K562 (cell line): ENCODE data around the gene ATP1A3. TPM values are rescaled to one million over a fixed set of nuclear protein-coding genes. Genes with fewer than 3 reads are reported as not detected.
A peak's percentile ranks its signal among the peaks of the same experiment; 100 is the strongest.

Experiments used
- CEBPG ChIP-seq, 3 experiments: fragments of 200-800 bp in 1 of 3; sonication (Bioruptor generic) in 1 of 3; sonication (generic) in 1 of 3; formaldehyde crosslinking in 1 of 3; IDR thresholded peaks in 2 of 3; conservative IDR thresholded peaks in 1 of 3; 2 replicates each; pipeline versions ENCODE4 v1.6.1 to v1.8.0; 2016 to 2022; ENCODE audit warnings: missing compliant biosample characterization in 2 of 3, missing genetic modification characterization in 2 of 3, mild to moderate bottlenecking in 1 of 3, missing genetic modification reagents in 1 of 3
- CREB1 ChIP-seq, 2 experiments: sonication (generic) in 1 of 2; formaldehyde crosslinking in 1 of 2; IDR thresholded peaks; 2 replicates each; pipeline versions ENCODE4 v1.6.1 to v1.8.0; 2012 to 2022; ENCODE audit warnings: inconsistent platforms in 1 of 2, mild to moderate bottlenecking in 1 of 2, missing genetic modification reagents in 1 of 2, moderate library complexity in 1 of 2
- CSDE1 ChIP-seq, 2 experiments: fragments of 450-650 bp; IDR thresholded peaks; 2 replicates each; pipeline ENCODE4 v1.6.1; 2016; ENCODE audit warnings: mild to moderate bottlenecking in 1 of 2
- DPF2 ChIP-seq: fragments of 450-650 bp; IDR thresholded peaks from 2 replicates; pipeline ENCODE4 v1.6.1; 2016
- HOXB6 ChIP-seq: fragments of 250-450 bp; sonication (Bioruptor Pico); IDR thresholded peaks from 2 replicates; pipeline ENCODE4 v1.5.1; 2022; ENCODE audit warnings: mild to moderate bottlenecking, borderline replicate concordance
- NR2C2 ChIP-seq, 2 experiments: fragments of 200-800 bp in 1 of 2; sonication (Bioruptor generic) in 1 of 2; sonication (generic) in 1 of 2; formaldehyde crosslinking in 1 of 2; IDR thresholded peaks; 2 replicates each; pipeline versions ENCODE4 v1.6.1 to v1.8.0; 2016 to 2022; ENCODE audit warnings: mild to moderate bottlenecking in 1 of 2, missing compliant biosample characterization in 1 of 2, missing genetic modification characterization in 1 of 2, missing genetic modification reagents in 1 of 2
- POLR2AphosphoS5 ChIP-seq: IDR thresholded peaks from 2 replicates; pipeline ENCODE4 v1.6.1; 2011; ENCODE audit warnings: mild to moderate bottlenecking, low read depth, low read length, moderate library complexity; ENCODE audit not compliant: control insufficient read depth, insufficient read depth
- TCF7 ChIP-seq: sonication (generic); IDR thresholded peaks from 2 replicates; pipeline ENCODE4 v1.6.1; 2016; ENCODE audit warnings: antibody characterized with exemption, borderline replicate concordance
- U2AF1 ChIP-seq: fragments of 200-400 bp; formaldehyde crosslinking; optimal IDR thresholded peaks from 2 replicates; pipeline ENCODE3; 2017; ENCODE audit warnings: mild to moderate bottlenecking, low read depth, low read length, moderate library complexity
- XRCC3 ChIP-seq: fragments of 450-650 bp; IDR thresholded peaks from 2 replicates; pipeline ENCODE4 v1.6.1; 2017; ENCODE audit warnings: mild to moderate bottlenecking, moderate library complexity
- ZNF239 ChIP-seq: fragments of 250-450 bp; sonication (Bioruptor Pico); IDR thresholded peaks from 2 replicates; pipeline ENCODE4 v1.4.0; 2020; ENCODE audit warnings: mild to moderate bottlenecking
- ZNF354B ChIP-seq: fragments of 250-450 bp; sonication (Bioruptor Pico); IDR thresholded peaks from 2 replicates; pipeline ENCODE4 v1.4.0; 2020
- polyA plus RNA-seq, 8 experiments: library from polyadenylated mRNA; depleted of rRNA in 4 of 8; stranded (reverse) in 5 of 8; unstranded in 3 of 8; fragments of >200 nt; fragmentation: Nextera tagmentation in 2 of 8; fragmentation: Illumina TruSeq in 1 of 8; extraction: Ambion mirVana in 2 of 8; extraction: Trizol in 1 of 8; gene quantifications; 2 replicates each; pipeline versions ENCODE4 v1.2.1 to v1.2.3, GENCODE V29; 2011 to 2014; ENCODE audit warnings: inconsistent platforms in 1 of 8, missing spikeins in 1 of 8
- total RNA-seq, 7 experiments: library from RNA; depleted of rRNA in 6 of 7; stranded (reverse); fragments of >200 nt in 6 of 7; fragmentation: Illumina TruSeq in 2 of 7; extraction: Trizol in 2 of 7; gene quantifications; 2 replicates each; pipeline versions ENCODE4 v1.2.1 to v1.2.3, GENCODE V29; 2011 to 2021; ENCODE audit warnings: low replicate concordance in 1 of 7
- TF ChIP-seq, protein P1 (sequence below): fragments of 450-650 bp; IDR thresholded peaks from 2 replicates; pipeline ENCODE4 v1.6.1; 2016; ENCODE audit warnings: low read depth
- TF ChIP-seq, protein P2 (sequence below): sonication (generic); formaldehyde crosslinking; IDR thresholded peaks from 2 replicates; pipeline ENCODE4 v1.5.0; 2020; ENCODE audit warnings: missing genetic modification reagents
- TF ChIP-seq, protein P3 (sequence below): sonication (generic); formaldehyde crosslinking; IDR thresholded peaks from 2 replicates; pipeline ENCODE4 v1.8.1; 2023; ENCODE audit warnings: mild to moderate bottlenecking, missing genetic modification reagents, moderate library complexity

Gene ATP1A3
- total and polyA plus RNA-seq, 9 of the 15 experiments (the other 6 are each of a cell fraction or from before 2014, with no cell fraction given) = 0.03 to 1.0 (median 0.17) TPM; not detected in 3

GRCh38 chr19:41959056-41960053 lies 34.7 kb downstream of the ATP1A3 start, which contains the start of gene RABAC1 (continued):
- TF ChIP-seq, protein P1, sequence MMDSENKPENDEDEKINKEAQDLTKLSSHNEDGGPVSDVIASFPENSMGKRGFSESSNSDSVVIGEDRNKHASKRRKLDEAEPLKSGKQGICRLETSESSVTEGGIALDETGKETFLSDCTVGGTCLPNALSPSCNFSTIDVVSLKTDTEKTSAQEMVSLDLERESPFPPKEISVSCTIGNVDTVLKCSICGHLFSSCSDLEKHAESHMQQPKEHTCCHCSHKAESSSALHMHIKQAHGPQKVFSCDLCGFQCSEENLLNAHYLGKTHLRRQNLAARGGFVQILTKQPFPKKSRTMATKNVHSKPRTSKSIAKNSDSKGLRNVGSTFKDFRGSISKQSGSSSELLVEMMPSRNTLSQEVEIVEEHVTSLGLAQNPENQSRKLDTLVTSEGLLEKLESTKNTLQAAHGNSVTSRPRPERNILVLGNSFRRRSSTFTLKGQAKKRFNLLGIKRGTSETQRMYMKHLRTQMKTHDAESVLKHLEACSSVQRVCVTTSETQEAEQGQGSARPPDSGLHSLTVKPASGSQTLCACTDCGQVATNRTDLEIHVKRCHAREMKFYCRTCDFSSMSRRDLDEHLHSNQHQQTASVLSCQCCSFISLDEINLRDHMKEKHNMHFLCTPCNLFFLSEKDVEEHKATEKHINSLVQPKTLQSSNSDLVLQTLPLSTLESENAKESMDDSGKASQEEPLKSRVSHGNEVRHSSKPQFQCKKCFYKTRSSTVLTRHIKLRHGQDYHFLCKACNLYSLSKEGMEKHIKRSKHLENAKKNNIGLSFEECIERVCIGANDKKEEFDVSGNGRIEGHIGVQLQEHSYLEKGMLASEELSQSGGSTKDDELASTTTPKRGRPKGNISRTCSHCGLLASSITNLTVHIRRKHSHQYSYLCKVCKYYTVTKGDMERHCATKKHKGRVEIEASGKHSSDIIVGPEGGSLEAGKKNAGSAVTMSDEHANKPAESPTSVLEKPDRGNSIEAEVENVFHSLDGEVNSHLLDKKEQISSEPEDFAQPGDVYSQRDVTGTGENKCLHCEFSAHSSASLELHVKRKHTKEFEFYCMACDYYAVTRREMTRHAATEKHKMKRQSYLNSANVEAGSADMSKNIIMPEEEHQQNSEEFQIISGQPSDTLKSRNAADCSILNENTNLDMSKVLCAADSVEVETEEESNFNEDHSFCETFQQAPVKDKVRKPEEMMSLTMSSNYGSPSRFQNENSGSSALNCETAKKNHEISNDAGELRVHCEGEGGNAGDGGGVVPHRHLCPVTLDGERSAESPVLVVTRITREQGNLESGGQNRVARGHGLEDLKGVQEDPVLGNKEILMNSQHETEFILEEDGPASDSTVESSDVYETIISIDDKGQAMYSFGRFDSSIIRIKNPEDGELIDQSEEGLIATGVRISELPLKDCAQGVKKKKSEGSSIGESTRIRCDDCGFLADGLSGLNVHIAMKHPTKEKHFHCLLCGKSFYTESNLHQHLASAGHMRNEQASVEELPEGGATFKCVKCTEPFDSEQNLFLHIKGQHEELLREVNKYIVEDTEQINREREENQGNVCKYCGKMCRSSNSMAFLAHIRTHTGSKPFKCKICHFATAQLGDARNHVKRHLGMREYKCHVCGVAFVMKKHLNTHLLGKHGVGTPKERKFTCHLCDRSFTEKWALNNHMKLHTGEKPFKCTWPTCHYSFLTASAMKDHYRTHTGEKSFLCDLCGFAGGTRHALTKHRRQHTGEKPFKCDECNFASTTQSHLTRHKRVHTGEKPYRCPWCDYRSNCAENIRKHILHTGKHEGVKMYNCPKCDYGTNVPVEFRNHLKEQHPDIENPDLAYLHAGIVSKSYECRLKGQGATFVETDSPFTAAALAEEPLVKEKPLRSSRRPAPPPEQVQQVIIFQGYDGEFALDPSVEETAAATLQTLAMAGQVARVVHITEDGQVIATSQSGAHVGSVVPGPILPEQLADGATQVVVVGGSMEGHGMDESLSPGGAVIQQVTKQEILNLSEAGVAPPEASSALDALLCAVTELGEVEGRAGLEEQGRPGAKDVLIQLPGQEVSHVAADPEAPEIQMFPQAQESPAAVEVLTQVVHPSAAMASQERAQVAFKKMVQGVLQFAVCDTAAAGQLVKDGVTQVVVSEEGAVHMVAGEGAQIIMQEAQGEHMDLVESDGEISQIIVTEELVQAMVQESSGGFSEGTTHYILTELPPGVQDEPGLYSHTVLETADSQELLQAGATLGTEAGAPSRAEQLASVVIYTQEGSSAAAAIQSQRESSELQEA = no peak
- TF ChIP-seq, protein P2, sequence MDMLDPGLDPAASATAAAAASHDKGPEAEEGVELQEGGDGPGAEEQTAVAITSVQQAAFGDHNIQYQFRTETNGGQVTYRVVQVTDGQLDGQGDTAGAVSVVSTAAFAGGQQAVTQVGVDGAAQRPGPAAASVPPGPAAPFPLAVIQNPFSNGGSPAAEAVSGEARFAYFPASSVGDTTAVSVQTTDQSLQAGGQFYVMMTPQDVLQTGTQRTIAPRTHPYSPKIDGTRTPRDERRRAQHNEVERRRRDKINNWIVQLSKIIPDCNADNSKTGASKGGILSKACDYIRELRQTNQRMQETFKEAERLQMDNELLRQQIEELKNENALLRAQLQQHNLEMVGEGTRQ (CRISPR knock-in tag) = no peak
- TF ChIP-seq ZNF354B (CRISPR knock-in tag) (no peak), DPF2 (0 out of 2 replicates have a peak, but pooled peaks have one; percentile 22), CREB1 (IDR thresholded peaks at IDR 0.05) (peak; percentile 89), CREB1 (CRISPR knock-in tag; IDR thresholded peaks at IDR 0.05) (peak; percentile 90), POLR2AphosphoS5 (no peak), CEBPG (CRISPR knock-in tag; IDR thresholded peaks at IDR 0.05) (no peak), CEBPG (tag; conservative IDR thresholded peaks at IDR 0.05 in 1 of 2, IDR thresholded peaks at IDR 0.05 in 1 of 2) (no peak), NR2C2 (CRISPR knock-in tag; IDR thresholded peaks at IDR 0.05) (no peak), NR2C2 (tag; IDR thresholded peaks at IDR 0.05) (peak; percentile 65), TCF7 (no peak), HOXB6 (CRISPR knock-in tag) (no peak), CSDE1 (IDR thresholded peaks at IDR 0.05) (no peak), U2AF1 (no peak), XRCC3 (no peak), ZNF239 (no peak)
- TF ChIP-seq, protein P3, sequence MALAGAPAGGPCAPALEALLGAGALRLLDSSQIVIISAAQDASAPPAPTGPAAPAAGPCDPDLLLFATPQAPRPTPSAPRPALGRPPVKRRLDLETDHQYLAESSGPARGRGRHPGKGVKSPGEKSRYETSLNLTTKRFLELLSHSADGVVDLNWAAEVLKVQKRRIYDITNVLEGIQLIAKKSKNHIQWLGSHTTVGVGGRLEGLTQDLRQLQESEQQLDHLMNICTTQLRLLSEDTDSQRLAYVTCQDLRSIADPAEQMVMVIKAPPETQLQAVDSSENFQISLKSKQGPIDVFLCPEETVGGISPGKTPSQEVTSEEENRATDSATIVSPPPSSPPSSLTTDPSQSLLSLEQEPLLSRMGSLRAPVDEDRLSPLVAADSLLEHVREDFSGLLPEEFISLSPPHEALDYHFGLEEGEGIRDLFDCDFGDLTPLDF = no peak
